Peyer's patch (tissue), 4 donors: Measurements from ENCODE around the gene CDNF.

ENCODE experiments used
- POLR2A ChIP-seq, 2 donors: fragments of 450-650 bp; IDR thresholded peaks; one replicate each; pipeline ENCODE4 v1.5.1; 2017; ENCODE audit warnings: antibody characterized with exemption in 2 of 2, mild to moderate bottlenecking in 2 of 2, moderate library complexity in 2 of 2
- TF ChIP-seq, protein P1 (sequence below), 6 experiments: fragments of 450-650 bp in 4 of 6; fragments of 200-600 bp in 2 of 6; sonication (generic) in 1 of 6; IDR thresholded peaks; one replicate each; pipeline ENCODE4 v1.5.1; 2017 to 2019; ENCODE audit warnings: antibody characterized with exemption in 6 of 6, mild to moderate bottlenecking in 3 of 6, moderate library complexity in 1 of 6

DNA sequence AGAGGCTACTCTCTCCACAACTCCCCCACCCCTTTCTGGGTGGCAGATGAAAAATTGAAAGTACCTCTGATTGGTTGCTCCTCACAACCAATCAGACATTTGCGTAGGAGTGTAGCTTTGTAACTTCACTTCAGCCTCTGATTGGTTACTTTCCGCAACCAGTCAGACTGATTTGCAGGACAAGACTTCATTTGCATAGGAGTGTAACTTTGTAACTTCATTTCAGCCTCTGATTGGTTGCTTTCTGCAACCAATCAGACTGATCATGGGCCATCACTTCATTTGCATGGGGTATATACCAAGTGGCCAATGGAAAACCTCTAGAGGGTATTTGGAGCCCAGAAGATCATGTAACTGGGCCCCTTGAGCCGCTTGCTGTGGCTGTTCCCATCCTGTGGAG is 25.6 kb downstream of the CDNF start:
- TF ChIP-seq, protein P1, sequence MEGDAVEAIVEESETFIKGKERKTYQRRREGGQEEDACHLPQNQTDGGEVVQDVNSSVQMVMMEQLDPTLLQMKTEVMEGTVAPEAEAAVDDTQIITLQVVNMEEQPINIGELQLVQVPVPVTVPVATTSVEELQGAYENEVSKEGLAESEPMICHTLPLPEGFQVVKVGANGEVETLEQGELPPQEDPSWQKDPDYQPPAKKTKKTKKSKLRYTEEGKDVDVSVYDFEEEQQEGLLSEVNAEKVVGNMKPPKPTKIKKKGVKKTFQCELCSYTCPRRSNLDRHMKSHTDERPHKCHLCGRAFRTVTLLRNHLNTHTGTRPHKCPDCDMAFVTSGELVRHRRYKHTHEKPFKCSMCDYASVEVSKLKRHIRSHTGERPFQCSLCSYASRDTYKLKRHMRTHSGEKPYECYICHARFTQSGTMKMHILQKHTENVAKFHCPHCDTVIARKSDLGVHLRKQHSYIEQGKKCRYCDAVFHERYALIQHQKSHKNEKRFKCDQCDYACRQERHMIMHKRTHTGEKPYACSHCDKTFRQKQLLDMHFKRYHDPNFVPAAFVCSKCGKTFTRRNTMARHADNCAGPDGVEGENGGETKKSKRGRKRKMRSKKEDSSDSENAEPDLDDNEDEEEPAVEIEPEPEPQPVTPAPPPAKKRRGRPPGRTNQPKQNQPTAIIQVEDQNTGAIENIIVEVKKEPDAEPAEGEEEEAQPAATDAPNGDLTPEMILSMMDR (IDR thresholded peaks at IDR 0.05), result no peak
- no peak for TF ChIP-seq POLR2A (IDR thresholded peaks at IDR 0.05)
